ENCODE results near the gene MRFAP1L1. TPM values are rescaled to one million over a fixed set of nuclear protein-coding genes. Genes with fewer than 3 reads are reported as not detected.

Gene MRFAP1L1
- total and polyA plus RNA-seq, 7 donors: 40.7 to 82.8 (median 53.5) TPM

DNA sequence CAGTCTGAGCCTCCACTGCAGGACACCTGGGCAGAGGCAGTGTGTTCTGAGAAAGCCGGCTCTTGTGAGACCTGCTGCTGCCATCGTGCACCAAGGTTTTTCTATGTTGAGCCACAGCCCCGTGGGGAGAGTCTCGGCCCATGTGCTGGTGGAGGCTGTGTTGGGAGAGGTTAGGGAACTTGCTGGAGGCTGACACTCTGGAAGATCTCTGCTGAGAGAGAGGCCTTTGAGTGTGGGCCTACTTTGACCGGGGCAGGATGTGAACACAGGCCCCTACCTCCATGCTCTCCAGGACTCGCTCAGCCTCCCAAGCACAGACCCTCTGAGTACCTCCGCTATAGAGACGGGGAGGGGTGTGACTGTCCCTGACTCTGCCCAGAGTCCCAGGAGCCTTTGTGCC lies 17.3 kb downstream of the MRFAP1L1 start:
- Histone ChIP-seq H3K27ac (no peak overlapping the region), H3K36me3 (no peaks in the 10 kb centered on the region), H3K27me3 (no peaks in the 10 kb centered on the region), H3K4me3 (no peak overlapping the region), H3K4me1 (peaks cover 0 to 11% (median 9%) of the 10 kb centered on the region in 4 donors), H3K9me3 (no peaks in the 10 kb centered on the region)
- intact Hi-C loops (cut with DNase I): no loop called here
- no peak for DNase-seq
- 89 to 95% methylated on average over 8 of the region's 8 CpGs for WGBS, 2 donors
- TF ChIP-seq POLR2AphosphoS5 (IDR thresholded peaks at IDR 0.05): no peak
- TF ChIP-seq POLR2A (IDR thresholded peaks at IDR 0.05): no peak
- TF ChIP-seq CTCF (IDR thresholded peaks at IDR 0.05): no peak
- no peak for TF ChIP-seq EP300 (IDR thresholded peaks at IDR 0.05)

DNA sequence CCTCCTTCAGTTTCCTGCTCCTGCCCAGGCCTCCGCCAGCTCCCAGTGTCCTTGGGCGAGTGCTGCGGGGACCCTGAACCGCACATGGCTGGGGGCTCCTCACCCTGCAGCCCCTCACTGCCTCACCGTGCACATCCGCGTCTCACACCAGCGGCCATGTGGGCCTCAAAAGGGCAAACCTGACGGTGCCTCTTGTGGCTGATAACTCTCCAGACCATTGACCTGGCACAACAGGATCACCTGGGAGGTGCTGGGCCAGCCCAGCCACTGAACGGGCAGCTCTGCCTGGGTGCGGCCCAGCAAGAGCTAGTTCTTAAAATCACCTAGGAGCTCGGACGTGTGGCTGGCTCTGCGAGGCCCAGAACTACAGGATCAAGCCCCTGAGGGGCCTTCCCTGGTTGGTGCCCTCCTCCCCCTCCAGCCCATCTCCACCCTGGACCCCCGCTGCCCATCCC lies 20.1 kb downstream of the MRFAP1L1 start:
- peak overlapping the region in 2 of 4 donors; percentile 17 to 37 for H3K27ac ChIP-seq
- no peak overlapping the region for H3K4me3 ChIP-seq
- intact Hi-C loops (cut with DNase I): no loop called here
- H3K27me3 ChIP-seq: no peaks in the 10 kb centered on the region
- H3K9me3 ChIP-seq: no peaks in the 10 kb centered on the region
- H3K36me3 ChIP-seq: no peaks in the 10 kb centered on the region
- no peak for DNase-seq
- WGBS, 2 donors: 60 to 75% methylated on average over 15 of the region's 15 CpGs
- H3K4me1 ChIP-seq: peaks cover 0 to 11% (median 9%) of the 10 kb centered on the region in 4 donors
- TF ChIP-seq POLR2A (IDR thresholded peaks at IDR 0.05) (no peak), POLR2AphosphoS5 (IDR thresholded peaks at IDR 0.05) (no peak), EP300 (IDR thresholded peaks at IDR 0.05) (no peak), CTCF (IDR thresholded peaks at IDR 0.05) (no peak)

- TF ChIP-seq CTCF (IDR thresholded peaks at IDR 0.05) (no peak), POLR2A (IDR thresholded peaks at IDR 0.05) (no peak), EP300 (IDR thresholded peaks at IDR 0.05) (no peak), POLR2AphosphoS5 (IDR thresholded peaks at IDR 0.05) (no peak)
- Histone ChIP-seq H3K4me3 (peak overlapping the region in 1 of 4 donors; percentile 5), H3K27me3 (no peaks in the 10 kb centered on the region), H3K27ac (peak overlapping the region in 3 of 4 donors; percentile 17 to 37 (median 31)), H3K36me3 (no peaks in the 10 kb centered on the region), H3K4me1 (peaks cover 0 to 11% (median 9%) of the 10 kb centered on the region in 4 donors), H3K9me3 (no peaks in the 10 kb centered on the region)
- WGBS, 2 donors: 28 to 38% methylated on average over 23 of the region's 23 CpGs
- DNase-seq: no peak
- intact Hi-C loops (cut with DNase I): no loop called here
Measured at GRCh38 chr4:6688879-6689505, 20.7 kb downstream of the MRFAP1L1 start.

GRCh38 chr4:6687947-6688878 lies 21.5 kb downstream of the MRFAP1L1 start:
- Histone ChIP-seq H3K27me3 (no peaks in the 10 kb centered on the region), H3K4me3 (no peak overlapping the region), H3K9me3 (no peaks in the 10 kb centered on the region), H3K27ac (peak overlapping the region in 2 of 4 donors; percentile 17 to 31), H3K36me3 (no peaks in the 10 kb centered on the region), H3K4me1 (peaks cover 0 to 11% (median 9%) of the 10 kb centered on the region in 4 donors)
- 89% methylated on average over 24 of the region's 24 CpGs for WGBS, 2 donors
- no peak for DNase-seq
- TF ChIP-seq CTCF (IDR thresholded peaks at IDR 0.05) (no peak), POLR2AphosphoS5 (IDR thresholded peaks at IDR 0.05) (no peak), EP300 (IDR thresholded peaks at IDR 0.05) (no peak), POLR2A (IDR thresholded peaks at IDR 0.05) (no peak)
- intact Hi-C loops (cut with DNase I): no loop called here

All from sigmoid colon (tissue), 7 donors.